HL-60 (cell line): ENCODE results near the gene RUNX1.
A peak's percentile ranks its signal among the peaks of the same experiment; 100 is the strongest.

Source experiments
- DNase-seq, 2 experiments: peaks; one replicate each; pipeline ENCODE4 v3.0.0-alpha.2; 2010 to 2020; ENCODE audit warnings: low read depth in 1 of 2, low spot score in 1 of 2
- H3K27ac ChIP-seq: fragments of 250-450 bp; sonication (Bioruptor Pico); replicated peaks from 2 replicates; pipeline ENCODE4 v1.5.1; 2020; ENCODE audit warnings: mild to moderate bottlenecking, moderate library complexity
- H3K27me3 ChIP-seq: fragments of 250-450 bp; sonication (Bioruptor Pico); 2 replicates; pipeline ENCODE4 v1.5.1; 2021; ENCODE audit warnings: mild to moderate bottlenecking, moderate library complexity; ENCODE audit not compliant: insufficient read depth, poor library complexity, severe bottlenecking
- H3K4me3 ChIP-seq: replicated peaks from 2 replicates; pipeline ENCODE4 v1.5.1; 2011; ENCODE audit warnings: mild to moderate bottlenecking, control low read depth, low read length; ENCODE audit not compliant: insufficient read depth
- CTCF ChIP-seq: IDR thresholded peaks from one replicate; pipeline ENCODE4 v1.5.1; 2011; ENCODE audit warnings: low read length, control low read depth, inconsistent platforms; ENCODE audit not compliant: insufficient read depth
- GABPA ChIP-seq: IDR thresholded peaks from 2 replicates; pipeline ENCODE4 v1.6.1; 2012; ENCODE audit warnings: low read depth
- POLR2AphosphoS5 ChIP-seq: IDR thresholded peaks from 2 replicates; pipeline ENCODE4 v1.6.1; 2012; ENCODE audit warnings: low read depth
- REST ChIP-seq: IDR thresholded peaks from 2 replicates; pipeline ENCODE4 v1.6.1; 2012; ENCODE audit warnings: low read depth; ENCODE audit not compliant: insufficient replicate concordance
- SPI1 ChIP-seq: IDR thresholded peaks from 2 replicates; pipeline ENCODE4 v1.6.1; 2012; ENCODE audit warnings: low read depth, mild to moderate bottlenecking, borderline replicate concordance

RUNX1 gene

GRCh38 chr21:34885626-34886239, 163.4 kb downstream of the RUNX1 start:
- no peaks in the 10 kb centered on the region for H3K27me3 ChIP-seq
- no peak for DNase-seq
- no peak for TF ChIP-seq POLR2AphosphoS5
- no peak for TF ChIP-seq CTCF
- TF ChIP-seq GABPA: no peak
- no peak for TF ChIP-seq SPI1
- TF ChIP-seq REST: no peak
- H3K27ac ChIP-seq: peak overlapping the region; percentile 91
- H3K4me3 ChIP-seq: peak overlapping the region; percentile 88

- TF ChIP-seq POLR2AphosphoS5 (no peak; the same call in 1 of the 2 replicates), GABPA (no peak), SPI1 (no peak), REST (no peak), CTCF (no peak)
- DNase-seq: no peak
- Histone ChIP-seq H3K27me3 (no peaks in the 10 kb centered on the region), H3K27ac (peak overlapping the region; percentile 91), H3K4me3 (peak overlapping the region; percentile 88)
These were observed 164.0 kb downstream of the RUNX1 start for GRCh38 chr21:34885125-34885524.

GRCh38 chr21:34884346-34884929, 164.7 kb downstream of the RUNX1 start:
- DNase-seq: no peak
- Histone ChIP-seq H3K4me3 (peak overlapping the region; percentile 88), H3K27ac (peak overlapping the region; percentile 91), H3K27me3 (no peaks in the 10 kb centered on the region)
- TF ChIP-seq REST (no peak), CTCF (no peak), SPI1 (no peak), POLR2AphosphoS5 (no peak), GABPA (no peak)
